CD4-positive, alpha-beta T cell treated with Interleukin-21 for 1 hour (primary cell): ENCODE measurements around the gene KIAA1958.

Experiments
- DNase-seq: peaks from one replicate; pipeline ENCODE4 v3.0.0-alpha.2; 2020

Gene KIAA1958

GRCh38 chr9:112608851-112609250, 122.2 kb downstream of the KIAA1958 start:
- no peak for DNase-seq

- no peak for DNase-seq
These were observed 129.1 kb downstream of the KIAA1958 start for GRCh38 chr9:112615584-112616266.

- no peak for DNase-seq
These were observed 130.7 kb downstream of the KIAA1958 start for GRCh38 chr9:112617371-112617770.

- DNase-seq, result no peak
These were observed 131.9 kb downstream of the KIAA1958 start for GRCh38 chr9:112618385-112619009.

- no peak for DNase-seq
These were observed 133.8 kb downstream of the KIAA1958 start for GRCh38 chr9:112620388-112620787.

- DNase-seq, result no peak
These were observed 134.5 kb downstream of the KIAA1958 start for GRCh38 chr9:112621018-112621655.

GRCh38 chr9:112623198-112623597, 136.6 kb downstream of the KIAA1958 start:
- DNase-seq, result no peak

- DNase-seq, result no peak
These were observed 138.4 kb downstream of the KIAA1958 start for GRCh38 chr9:112624711-112625707.

- DNase-seq, result no peak
These were observed 143.3 kb downstream of the KIAA1958 start for GRCh38 chr9:112629671-112630485.

- no peak for DNase-seq
These were observed 144.9 kb downstream of the KIAA1958 start for GRCh38 chr9:112631313-112632070.

- no peak for DNase-seq
These were observed 153.7 kb downstream of the KIAA1958 start for GRCh38 chr9:112640311-112640710.

GRCh38 chr9:112642126-112642525, 155.5 kb downstream of the KIAA1958 start:
- no peak for DNase-seq

GRCh38 chr9:112647596-112647995, 161.0 kb downstream of the KIAA1958 start:
- DNase-seq, result no peak

GRCh38 chr9:112648624-112649023, 162.0 kb downstream of the KIAA1958 start:
- no peak for DNase-seq

- DNase-seq, result no peak
These were observed 167.7 kb downstream of the KIAA1958 start for GRCh38 chr9:112654282-112654681.

- no peak for DNase-seq
These were observed 169.0 kb downstream of the KIAA1958 start for GRCh38 chr9:112655668-112656067.

- no peak for DNase-seq
These were observed 173.3 kb downstream of the KIAA1958 start for GRCh38 chr9:112659906-112660305.

GRCh38 chr9:112663681-112664080, 177.1 kb downstream of the KIAA1958 start:
- DNase-seq, result no peak

GRCh38 chr9:112664531-112664930, 177.9 kb downstream of the KIAA1958 start:
- no peak for DNase-seq

- DNase-seq, result no peak
These were observed 178.7 kb downstream of the KIAA1958 start for GRCh38 chr9:112665347-112665746.

- DNase-seq, result no peak
These were observed 182.7 kb downstream of the KIAA1958 start for GRCh38 chr9:112669326-112669725.
